HFF-Myc (cell line): ENCODE results near the gene SPATA25.

Experiments used
- DNase-seq: peaks from one replicate; pipeline ENCODE4 v3.0.0-alpha.2; 2011; ENCODE audit warnings: low read depth; ENCODE audit errors: extremely low read depth
- H3K4me3 ChIP-seq: replicated peaks from 2 replicates; pipeline ENCODE4 v1.5.1; 2011; ENCODE audit warnings: low read depth, mild to moderate bottlenecking, control low read depth, low read length
- TF ChIP-seq, protein P1 (sequence below): IDR thresholded peaks from 2 replicates; pipeline ENCODE4 v1.5.1; 2012; ENCODE audit warnings: mild to moderate bottlenecking, low read depth, low read length, control low read depth; ENCODE audit errors: missing control alignments

Gene SPATA25

DNA sequence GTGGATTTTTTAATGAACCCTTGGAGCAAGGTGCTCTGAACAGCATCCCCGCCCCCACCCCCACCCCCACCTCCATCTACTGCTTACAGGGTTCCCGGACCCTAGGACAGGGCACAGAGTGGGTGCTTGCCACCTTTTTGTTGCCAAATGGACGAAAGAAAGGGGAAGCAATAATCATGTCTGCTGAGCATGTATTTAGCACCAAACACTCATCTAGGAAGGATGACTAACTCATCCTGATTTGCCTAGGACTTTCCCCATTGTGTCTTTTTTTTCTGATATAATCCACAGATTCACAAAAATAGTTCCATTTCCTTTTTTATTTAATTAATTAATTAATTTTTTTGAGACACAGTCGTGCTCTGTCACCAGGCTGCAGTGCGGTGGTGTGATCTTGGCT, 25.7 kb upstream of the SPATA25 start:
- no peak overlapping the region for H3K4me3 ChIP-seq
- no peak for DNase-seq
- TF ChIP-seq, protein P1, sequence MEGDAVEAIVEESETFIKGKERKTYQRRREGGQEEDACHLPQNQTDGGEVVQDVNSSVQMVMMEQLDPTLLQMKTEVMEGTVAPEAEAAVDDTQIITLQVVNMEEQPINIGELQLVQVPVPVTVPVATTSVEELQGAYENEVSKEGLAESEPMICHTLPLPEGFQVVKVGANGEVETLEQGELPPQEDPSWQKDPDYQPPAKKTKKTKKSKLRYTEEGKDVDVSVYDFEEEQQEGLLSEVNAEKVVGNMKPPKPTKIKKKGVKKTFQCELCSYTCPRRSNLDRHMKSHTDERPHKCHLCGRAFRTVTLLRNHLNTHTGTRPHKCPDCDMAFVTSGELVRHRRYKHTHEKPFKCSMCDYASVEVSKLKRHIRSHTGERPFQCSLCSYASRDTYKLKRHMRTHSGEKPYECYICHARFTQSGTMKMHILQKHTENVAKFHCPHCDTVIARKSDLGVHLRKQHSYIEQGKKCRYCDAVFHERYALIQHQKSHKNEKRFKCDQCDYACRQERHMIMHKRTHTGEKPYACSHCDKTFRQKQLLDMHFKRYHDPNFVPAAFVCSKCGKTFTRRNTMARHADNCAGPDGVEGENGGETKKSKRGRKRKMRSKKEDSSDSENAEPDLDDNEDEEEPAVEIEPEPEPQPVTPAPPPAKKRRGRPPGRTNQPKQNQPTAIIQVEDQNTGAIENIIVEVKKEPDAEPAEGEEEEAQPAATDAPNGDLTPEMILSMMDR = no peak

DNA sequence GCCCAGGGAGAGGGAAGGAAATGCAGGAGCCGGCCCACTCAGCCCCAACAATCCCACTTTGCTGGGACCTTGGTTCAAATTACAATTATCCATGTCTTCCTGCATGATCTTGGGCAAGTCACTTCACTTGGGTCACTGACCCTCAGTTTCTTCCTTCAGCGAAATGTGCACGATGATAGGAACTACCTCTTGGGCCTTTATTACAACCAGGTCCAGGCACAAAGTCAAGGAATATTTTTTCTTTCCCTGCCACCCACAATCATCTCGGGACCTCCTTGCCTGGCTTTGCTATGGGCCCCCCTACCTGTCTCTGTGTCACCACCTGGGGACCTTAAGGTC, 24.9 kb upstream of the SPATA25 start:
- TF ChIP-seq, protein P1 = no peak
- DNase-seq = no peak
- peak overlapping the region; percentile 74 for H3K4me3 ChIP-seq

DNA sequence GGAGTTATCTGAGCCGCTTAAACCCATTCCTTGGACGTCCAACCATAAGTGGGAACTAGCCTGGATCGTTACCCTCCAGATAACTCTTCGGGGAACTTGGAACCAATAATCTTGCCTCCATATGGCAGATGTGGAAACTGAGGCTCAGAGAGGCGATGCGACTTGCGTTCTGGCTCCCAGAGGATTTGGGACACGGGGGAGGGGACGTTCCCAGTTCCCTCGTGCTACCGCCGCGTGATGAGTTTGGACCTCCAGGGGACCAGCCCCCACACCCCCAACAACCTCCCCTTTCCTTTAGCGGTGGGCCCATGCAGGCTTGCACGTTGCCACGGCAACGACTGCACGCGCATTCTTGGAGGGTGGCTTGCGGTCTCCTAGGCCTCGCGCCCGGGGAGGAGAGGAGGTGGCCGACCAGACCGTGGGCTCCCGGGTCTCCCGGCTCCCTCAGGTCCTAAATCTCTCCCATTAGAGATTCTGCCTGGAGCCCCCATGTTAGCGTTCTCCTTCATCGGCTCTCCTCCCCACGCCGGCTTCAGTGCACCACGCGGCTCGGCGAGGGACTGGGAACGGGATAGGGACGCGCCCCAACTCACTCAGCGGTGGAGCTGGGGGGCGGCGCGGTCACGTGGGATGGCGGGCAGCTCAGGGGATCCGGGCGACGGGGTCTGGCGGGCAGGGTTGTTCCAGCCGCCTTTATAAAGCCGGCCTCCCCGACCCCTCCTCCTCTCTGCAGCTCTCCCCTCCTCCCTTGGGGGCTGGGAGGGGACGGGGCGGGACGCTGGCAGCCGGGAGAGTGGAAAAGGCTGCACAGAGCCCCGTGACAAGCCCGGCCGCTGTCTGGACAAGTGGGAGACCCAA, 24.3 kb upstream of the SPATA25 start, which contains the start of gene PLTP:
Gene PLTP (minus strand): TSS at position 670 of the 858 bp plus-strand sequence. CDS start 703 bp downstream, outside the sequence.
- TF ChIP-seq, protein P1 = no peak
- H3K4me3 ChIP-seq = peak within 1 kb of the TSS; percentile 74
- no peak for DNase-seq

DNA sequence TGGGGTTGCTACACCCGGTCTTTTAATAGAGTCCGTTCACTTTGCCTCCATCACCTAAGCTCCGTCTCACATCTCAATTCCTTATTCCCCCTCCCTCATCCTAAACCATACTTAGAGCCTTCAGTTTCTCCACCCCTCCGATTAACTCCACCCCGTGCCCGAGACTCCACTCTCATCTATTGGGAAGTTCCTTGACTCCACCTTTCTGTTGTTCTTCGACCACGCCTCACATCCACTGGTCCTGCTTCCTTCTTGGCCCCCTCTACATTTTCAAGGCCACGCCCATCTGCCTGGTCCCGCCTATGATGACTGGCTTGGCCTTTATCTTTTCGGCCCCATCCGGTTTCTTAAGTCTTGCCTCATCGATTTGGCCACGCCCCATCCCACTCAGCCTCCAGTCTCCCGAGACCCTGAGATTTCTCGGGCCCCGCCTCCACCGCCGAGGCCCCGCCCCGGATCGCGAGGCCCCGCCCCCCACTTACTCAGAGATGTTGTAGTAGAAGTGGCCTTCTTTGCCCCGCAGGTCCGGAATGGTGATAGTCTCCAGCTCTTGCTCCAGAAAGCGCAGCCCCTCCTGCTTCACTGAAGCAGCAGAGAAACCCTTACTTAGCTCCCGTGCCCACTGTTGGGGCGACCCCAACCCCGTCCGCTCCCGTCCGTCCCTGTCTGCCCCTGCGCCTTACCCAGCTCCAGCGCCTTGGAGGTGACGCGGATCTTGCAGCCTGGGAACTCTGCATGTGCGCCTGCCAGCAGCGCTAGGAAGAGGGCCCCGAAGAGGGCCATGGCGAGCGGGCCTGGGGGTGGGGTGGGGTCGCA, 23.5 kb upstream of the SPATA25 start:
- TF ChIP-seq, protein P1 = no peak
- H3K4me3 ChIP-seq = peak overlapping the region; percentile 74
- DNase-seq = peak; percentile 99

DNA sequence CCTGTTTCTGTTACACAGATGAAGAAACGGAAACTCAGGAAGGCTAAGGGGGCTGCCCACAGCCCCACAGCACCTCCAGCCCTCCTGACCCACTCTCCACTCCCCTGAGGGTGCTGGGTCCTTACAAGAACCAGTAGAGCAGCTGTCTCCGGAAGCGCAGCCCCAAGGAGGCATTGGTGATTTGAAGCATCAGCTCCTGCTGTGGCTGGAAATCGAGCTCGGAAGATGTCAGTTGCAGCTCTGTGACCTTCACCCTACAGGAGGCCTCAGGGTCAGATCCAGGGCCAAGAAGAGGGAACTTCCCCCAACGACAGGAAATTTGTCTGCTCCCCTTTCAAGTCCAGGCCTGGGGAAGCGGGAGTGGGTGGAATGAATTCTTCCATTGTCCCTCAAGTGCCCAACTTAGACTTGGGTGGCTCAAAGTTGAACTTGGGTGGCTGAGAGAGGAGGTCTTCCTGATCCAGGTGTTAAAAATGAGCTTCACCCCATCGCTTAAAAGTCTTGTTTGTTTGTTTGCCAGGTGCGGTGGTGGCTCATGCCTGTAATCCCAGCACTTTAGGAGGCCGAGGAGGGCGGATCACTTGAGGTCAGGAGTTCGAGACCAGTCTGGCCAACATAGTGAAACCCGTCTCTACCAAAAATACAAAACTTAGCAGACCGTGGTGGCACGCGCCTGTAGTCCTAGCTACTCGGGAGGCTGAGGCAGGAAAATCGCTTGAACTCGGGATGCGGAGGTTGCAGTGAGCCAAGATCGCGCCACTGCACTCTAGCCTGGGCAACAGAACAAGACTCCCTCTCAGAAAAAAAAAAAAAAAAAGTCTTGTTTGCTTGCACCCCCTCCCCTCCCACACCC, 22.6 kb upstream of the SPATA25 start:
- DNase-seq = no peak
- H3K4me3 ChIP-seq = peak overlapping the region; percentile 74
- TF ChIP-seq, protein P1 = no peak

DNA sequence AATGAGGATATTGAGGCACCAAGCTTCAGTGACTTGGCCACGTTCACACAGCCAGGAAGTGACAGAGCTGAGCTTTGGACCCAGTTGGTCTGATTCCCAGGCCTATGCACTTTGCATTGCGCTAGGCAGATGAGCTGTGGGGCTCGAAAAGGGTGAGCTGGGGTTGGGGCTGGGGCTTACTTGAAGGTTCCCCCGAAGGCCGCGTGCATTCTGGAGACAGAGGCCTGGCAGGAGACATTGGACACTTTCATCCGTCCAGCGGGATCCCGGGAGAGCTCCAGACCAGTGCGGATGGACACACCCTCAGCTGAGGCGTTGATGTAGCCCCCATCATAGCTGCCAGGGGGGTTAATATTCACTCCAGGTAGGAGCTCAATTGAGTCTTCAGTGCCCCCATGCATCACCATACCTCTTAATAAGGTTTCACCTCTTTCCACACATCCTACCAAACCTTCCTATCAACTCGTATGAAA, 21.9 kb upstream of the SPATA25 start:
- H3K4me3 ChIP-seq = no peak overlapping the region
- TF ChIP-seq, protein P1 = no peak
- DNase-seq = no peak
